T-helper 22 cell (primary cell): Measurements from ENCODE around the gene PHPT1.

Experiments used
- DNase-seq: peaks from one replicate; pipeline ENCODE4 v3.0.0-alpha.2; 2020; ENCODE audit warnings: low read depth

PHPT1 gene

DNA sequence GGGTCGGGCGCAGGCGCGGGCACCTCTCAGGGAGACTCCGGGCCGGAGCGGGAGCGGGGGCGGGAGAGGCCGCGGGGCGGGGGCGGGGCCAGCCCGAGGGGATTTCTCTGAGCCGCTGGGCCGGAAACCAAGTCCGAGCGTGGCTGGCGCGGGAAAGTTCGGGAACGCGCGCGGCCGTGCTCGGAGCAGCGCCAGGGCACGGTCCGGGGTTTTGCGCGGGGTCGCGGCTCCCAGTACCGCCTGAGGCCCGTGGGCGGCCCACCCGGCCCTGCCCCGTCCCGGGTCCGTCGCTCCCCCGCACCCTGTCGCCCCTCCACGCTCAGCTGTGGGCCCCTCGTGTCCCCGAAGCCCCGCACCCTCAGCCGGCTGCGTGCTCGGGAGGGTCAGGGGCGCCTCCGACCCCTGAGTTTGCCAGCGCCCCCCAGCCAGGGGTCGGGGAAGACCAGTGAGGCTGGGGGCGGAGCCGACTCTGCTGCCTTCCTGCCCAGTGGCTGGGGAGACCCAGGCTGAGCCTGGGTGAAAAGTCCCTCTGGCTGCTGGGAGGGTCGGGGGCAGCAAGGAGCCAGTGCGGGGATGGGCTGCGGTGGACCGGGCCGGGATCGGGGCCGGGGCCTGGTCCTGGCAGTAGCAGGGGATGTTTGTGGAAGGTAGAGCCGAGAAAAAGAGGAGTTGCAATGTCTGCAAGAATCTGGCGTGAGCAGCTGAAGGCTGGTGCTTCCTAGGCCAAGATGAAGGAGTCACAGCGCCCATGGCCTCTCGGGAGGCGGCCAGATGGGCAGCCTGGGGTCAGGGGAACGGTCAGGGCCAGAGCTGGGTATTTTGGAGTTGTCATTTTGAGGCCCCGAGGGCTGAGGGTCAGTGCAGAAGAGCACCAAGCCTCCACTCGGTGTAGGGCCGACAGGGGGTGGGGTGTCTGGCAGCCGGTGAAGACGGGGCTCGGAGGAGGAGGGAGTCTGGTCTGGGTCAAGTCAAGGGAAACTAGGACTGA, 37.7 kb downstream of the PHPT1 start:
- DNase-seq, result peak; percentile 71

DNA sequence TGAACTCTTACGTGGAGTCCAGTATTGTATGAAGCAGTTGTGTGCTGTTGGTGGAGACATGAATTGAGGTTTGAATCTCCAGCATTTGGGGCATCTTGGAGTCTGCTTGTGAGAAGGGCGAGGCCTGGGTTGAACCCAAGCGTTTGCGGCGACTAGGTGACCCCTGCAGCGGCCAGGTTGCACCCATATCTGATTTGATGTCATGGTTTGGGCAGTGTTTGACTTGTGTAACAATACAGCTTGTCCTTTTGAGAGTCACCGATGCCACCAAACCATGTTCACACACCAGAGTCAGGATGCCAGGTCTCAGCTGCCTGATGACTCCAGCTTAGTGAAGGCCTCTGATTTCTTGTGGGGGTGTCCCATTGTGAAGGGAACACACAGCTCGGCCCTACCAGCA, 39.2 kb downstream of the PHPT1 start:
- no peak for DNase-seq

DNA sequence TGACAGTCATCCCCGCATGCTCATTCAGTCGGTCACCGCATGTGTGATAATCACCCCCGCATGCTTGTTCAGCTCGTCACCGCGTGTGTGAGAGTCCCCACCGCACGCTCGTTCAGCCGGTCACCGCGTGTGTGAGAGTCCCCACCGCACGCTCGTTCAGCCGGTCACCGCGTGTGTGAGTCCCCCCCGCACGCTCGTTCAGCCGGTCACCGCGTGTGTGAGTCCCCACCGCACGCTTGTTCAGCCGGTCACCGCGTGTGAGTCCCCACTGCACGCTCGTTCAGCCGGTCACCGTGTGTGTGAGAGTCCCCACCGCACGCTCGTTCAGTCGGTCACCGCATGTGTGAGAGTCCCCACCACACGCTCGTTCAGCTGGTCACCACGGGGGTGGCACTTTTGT, 40.6 kb downstream of the PHPT1 start:
- DNase-seq, result no peak

DNA sequence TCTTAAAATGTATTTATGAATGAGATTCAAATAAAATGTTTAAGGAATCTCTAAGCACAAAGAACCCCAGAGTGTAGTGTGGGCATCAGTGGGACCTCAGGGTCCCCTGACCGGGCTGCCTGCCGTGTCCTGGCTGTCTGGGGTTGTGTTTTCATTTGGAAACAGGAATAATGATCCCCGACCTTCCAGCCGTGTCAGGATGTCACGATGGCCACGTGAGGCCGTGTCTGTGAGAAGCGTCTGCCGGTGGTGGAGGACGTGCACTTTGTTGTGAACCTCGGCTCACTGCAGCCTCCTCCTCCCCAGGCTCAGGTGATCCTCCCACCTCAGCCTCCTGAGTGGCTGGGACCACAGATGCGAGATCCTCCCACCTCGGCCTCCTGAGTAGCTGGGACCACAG, 41.5 kb downstream of the PHPT1 start:
- no peak for DNase-seq

DNA sequence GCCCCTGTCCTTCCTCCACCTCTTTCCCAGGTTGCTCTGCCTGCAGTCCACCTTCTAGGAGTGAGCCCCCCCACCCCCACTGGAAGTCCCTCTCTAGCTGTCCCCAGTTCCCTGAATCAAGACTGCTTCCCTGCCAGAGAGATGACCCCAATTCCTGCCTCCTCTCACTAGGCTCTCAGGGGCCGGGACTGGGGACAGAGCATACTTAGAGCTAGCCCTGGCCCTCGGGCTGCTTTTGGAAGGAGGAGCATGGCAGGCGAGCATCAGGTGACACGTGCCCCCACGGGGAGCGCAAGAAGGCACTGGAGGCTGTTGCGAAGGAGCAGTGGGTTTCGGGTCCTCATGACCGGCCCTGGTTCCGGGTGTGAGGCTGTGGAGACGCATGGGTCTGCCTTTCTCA, 46.8 kb downstream of the PHPT1 start:
- no peak for DNase-seq

DNA sequence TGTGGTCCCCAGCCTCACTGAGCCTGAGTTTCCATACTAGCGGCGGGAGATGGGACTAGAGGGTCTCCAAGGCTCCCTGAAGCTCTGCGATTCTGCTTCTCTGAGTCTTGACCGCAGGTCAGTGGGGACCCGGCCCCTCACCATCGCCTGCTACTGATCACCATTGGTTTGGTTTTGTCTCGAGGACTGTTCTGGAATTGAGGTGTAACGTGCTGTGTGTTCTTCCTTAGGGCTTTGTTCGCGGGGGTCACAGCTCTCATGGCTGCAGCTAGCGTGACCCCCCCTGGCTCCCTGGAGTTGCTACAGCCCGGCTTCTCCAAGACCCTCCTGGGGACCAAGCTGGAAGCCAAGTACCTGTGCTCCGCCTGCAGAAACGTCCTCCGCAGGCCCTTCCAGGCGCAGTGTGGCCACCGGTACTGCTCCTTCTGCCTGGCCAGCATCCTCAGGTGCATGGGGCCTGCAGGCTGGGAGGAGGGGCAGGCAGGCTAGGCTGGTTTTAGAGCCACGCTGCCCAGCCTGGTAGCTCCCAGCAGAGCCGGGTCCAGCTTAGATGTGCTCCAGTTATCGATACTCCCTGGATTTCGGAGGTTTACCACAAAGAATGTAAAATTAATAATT, 49.4 kb downstream of the PHPT1 start:
- DNase-seq, result no peak

DNA sequence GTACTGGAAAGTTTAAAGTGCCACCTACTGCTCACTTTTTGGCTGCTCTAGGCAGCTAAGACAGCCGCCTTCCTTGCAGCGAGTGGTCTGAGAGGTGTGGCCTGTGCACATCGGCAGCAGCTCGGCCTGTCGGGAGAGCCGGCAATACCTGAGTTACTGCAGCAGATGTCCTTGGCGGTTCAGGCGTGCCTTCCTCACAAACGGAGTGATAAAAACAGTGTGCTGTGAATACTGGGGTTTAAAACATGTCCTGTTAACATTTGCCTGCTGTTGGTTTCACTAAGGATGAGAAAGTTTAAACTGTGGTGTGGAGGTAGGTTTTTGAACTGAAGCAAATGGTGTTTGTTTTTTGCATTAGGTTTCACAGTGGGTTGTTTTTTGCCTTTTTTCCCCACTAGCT, 50.0 kb downstream of the PHPT1 start:
- no peak for DNase-seq

DNA sequence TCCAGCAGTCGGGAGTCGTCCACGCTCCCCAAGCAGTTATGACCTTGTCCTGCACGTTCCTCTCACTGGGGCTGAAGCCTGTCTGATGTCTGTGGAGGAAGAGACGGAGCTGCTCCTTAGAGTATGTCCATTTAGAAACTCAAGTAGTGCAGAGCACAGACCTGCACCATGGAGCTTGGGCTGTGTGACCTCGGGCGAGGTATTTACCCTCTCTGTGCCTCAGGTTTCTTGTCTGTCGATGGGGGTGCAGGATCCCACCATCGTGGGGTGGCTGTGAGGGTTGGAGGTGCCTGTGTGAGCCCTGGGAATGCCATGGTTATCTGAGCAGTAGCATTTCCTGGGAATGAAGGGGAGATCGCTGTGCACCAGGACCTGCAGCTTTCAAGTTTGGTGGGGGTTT, 51.3 kb downstream of the PHPT1 start:
- no peak for DNase-seq
